Kidney (tissue), 14 donors: ENCODE results near the gene PIGH. TPM values are rescaled to one million over a fixed set of nuclear protein-coding genes. Genes with fewer than 3 reads are reported as not detected.

Experiments used
- DNase-seq, 5 donors: peaks; one replicate each; pipeline ENCODE4 v3.0.0-alpha.2; 2013 to 2020
- FAIRE-seq: peaks from 2 replicates; lab custom pipeline; 2012; peaks lifted over from hg19 to GRCh38; lab: Jason Lieb, UNC
- H3K27ac ChIP-seq, 2 donors: one replicate each; pipeline ENCODE4 v1.7.0; 2013; ENCODE audit warnings: low read depth in 2 of 2, low read length in 2 of 2, inconsistent platforms in 1 of 2
- H3K27me3 ChIP-seq: one replicate; pipeline ENCODE4 v1.7.1; 2013; ENCODE audit warnings: low read length, inconsistent platforms; ENCODE audit not compliant: control insufficient read depth, insufficient read depth
- H3K36me3 ChIP-seq, 3 donors: one replicate each; pipeline versions ENCODE4 v1.7.0 to v1.7.1; 2013; ENCODE audit warnings: low read length in 3 of 3, control low read depth in 1 of 3, inconsistent platforms in 1 of 3; ENCODE audit not compliant: insufficient read depth in 3 of 3, control insufficient read depth in 2 of 3
- H3K4me1 ChIP-seq, 3 donors: one replicate each; pipeline versions ENCODE4 v1.7.0 to v1.7.1; 2013; ENCODE audit warnings: low read length in 3 of 3, inconsistent platforms in 1 of 3, low read depth in 1 of 3; ENCODE audit not compliant: control insufficient read depth in 2 of 3, insufficient read depth in 2 of 3
- H3K4me3 ChIP-seq, 3 donors: one replicate each; pipeline versions ENCODE4 v1.7.0 to v1.8.1; 2013; ENCODE audit warnings: low read length in 3 of 3, control low read depth in 1 of 3, inconsistent platforms in 1 of 3
- H3K9ac ChIP-seq, 3 donors: one replicate each; pipeline versions ENCODE4 v1.7.0 to v1.7.1; 2013; ENCODE audit warnings: low read length in 3 of 3, control low read depth in 1 of 3, inconsistent platforms in 1 of 3
- H3K9me3 ChIP-seq, 3 donors: one replicate each; pipeline versions ENCODE4 v1.7.0 to v1.7.1; 2013; ENCODE audit warnings: low read length in 3 of 3, control low read depth in 1 of 3, inconsistent platforms in 1 of 3; ENCODE audit not compliant: control insufficient read depth in 2 of 3, insufficient read depth in 1 of 3
- intact Hi-C: fragments of 100-400 bp; cut with DNase I; formaldehyde crosslinking; loops from one replicate; pipeline ENCODE4 v1.11.1; 2022
- polyA plus RNA-seq: library from polyadenylated mRNA; stranded (reverse); fragments of 350-450 nt; fragmentation: Illumina TruSeq; extraction: RNeasy Lipid Tissue Mini Kit (QIAGEN cat#74804); gene quantifications from one replicate; pipeline ENCODE4 v1.2.3, GENCODE V29; 2014; ENCODE audit warnings: low read depth, low replicate concordance; ENCODE audit not compliant: insufficient read depth
- total RNA-seq: library from RNA; stranded (reverse); fragmentation: NEBNext Ultra II Directional; extraction: Animal tissue kit (Norgen Biotek cat#: 25700); gene quantifications from one replicate; pipeline ENCODE4 v1.2.1, GENCODE V29; 2021
- TF ChIP-seq, protein P1 (sequence below): IDR thresholded peaks from 3 replicates; pipeline ENCODE4 v1.5.1; 2012; ENCODE audit warnings: mild to moderate bottlenecking, moderate library complexity, borderline replicate concordance; ENCODE audit not compliant: insufficient read depth; ENCODE audit errors: extremely low read depth
- donor health status: control.
- donor health status: control.
- donor health status: control.
- donor health status: control.
- donor health status: control.
- donor health status: DM: yes; HTN: yes; CAD: no.
- donor health status: Normal renal cell carcinoma (clear cell type).

PIGH gene
- total and polyA plus RNA-seq, 2 donors from 2014 or later: 31.7 to 44.9 TPM

DNA sequence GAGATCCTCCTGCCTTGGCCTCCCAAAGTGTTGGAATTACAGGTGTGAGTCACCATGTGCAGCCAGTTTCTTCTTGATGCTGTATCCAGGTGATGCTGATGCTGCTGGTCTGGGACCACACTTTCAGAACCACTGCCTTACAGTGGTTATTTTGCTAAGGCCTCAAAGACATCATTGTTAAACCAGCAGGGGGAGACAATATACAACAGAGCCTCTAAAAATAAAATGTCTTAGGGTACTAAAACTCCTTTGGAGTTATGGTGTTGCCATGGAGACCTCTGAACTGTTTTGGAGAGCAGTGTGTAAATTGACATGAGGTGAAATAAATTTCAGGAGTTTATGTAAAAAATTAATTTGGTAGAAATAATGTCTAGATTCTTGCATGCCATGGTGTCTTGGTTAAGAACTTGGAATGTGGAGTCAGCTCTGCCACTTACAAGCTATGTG, 18.6 kb upstream of the PIGH start:
- H3K9ac ChIP-seq: peak overlapping the region in 2 of 3 donors; percentile 9 to 37

GRCh38 chr14:67610491-67610890, 10.4 kb upstream of the PIGH start:
- no peak overlapping the region for H3K27ac ChIP-seq
- no peak overlapping the region for H3K4me3 ChIP-seq
- H3K27me3 ChIP-seq: no peaks in the 10 kb centered on the region
- TF ChIP-seq, protein P1, sequence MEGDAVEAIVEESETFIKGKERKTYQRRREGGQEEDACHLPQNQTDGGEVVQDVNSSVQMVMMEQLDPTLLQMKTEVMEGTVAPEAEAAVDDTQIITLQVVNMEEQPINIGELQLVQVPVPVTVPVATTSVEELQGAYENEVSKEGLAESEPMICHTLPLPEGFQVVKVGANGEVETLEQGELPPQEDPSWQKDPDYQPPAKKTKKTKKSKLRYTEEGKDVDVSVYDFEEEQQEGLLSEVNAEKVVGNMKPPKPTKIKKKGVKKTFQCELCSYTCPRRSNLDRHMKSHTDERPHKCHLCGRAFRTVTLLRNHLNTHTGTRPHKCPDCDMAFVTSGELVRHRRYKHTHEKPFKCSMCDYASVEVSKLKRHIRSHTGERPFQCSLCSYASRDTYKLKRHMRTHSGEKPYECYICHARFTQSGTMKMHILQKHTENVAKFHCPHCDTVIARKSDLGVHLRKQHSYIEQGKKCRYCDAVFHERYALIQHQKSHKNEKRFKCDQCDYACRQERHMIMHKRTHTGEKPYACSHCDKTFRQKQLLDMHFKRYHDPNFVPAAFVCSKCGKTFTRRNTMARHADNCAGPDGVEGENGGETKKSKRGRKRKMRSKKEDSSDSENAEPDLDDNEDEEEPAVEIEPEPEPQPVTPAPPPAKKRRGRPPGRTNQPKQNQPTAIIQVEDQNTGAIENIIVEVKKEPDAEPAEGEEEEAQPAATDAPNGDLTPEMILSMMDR: no peak
- no peak for DNase-seq
- H3K9ac ChIP-seq: no peak overlapping the region
- intact Hi-C loops: loop anchor here (10.0 kb wide), 1 partner anchor 54 kb away; no protein-coding TSS in a partner anchor
- H3K36me3 ChIP-seq: no peaks in the 10 kb centered on the region
- FAIRE-seq: no peak
- no peaks in the 10 kb centered on the region for H3K4me1 ChIP-seq
- no peaks in the 10 kb centered on the region for H3K9me3 ChIP-seq

More for the DNA sequence above, 18.6 kb upstream of the PIGH start:
- TF ChIP-seq, protein P1: peak; percentile 65
- intact Hi-C loops: loop anchor here (10.0 kb wide), 1 partner anchor 46 kb away; no protein-coding TSS in a partner anchor
- FAIRE-seq (no peak), DNase-seq (peak in 3 of 5 donors; percentile 28 to 94 (median 92))
- Histone ChIP-seq H3K36me3 (no peaks in the 10 kb centered on the region), H3K9me3 (no peaks in the 10 kb centered on the region), H3K4me1 (peaks cover 0 to 6% (median 5%) of the 10 kb centered on the region in 3 donors), H3K4me3 (no peak overlapping the region), H3K27ac (peak overlapping the region in 1 of 2 donors; percentile 25), H3K27me3 (no peaks in the 10 kb centered on the region)

- no peak for FAIRE-seq
- H3K4me1 ChIP-seq: no peaks in the 10 kb centered on the region
- H3K27me3 ChIP-seq: no peaks in the 10 kb centered on the region
- H3K4me3 ChIP-seq: no peak overlapping the region
- no peaks in the 10 kb centered on the region for H3K9me3 ChIP-seq
- H3K9ac ChIP-seq: no peak overlapping the region
- TF ChIP-seq, protein P1: no peak
- H3K36me3 ChIP-seq: no peaks in the 10 kb centered on the region
- DNase-seq: no peak
- H3K27ac ChIP-seq: no peak overlapping the region
- intact Hi-C loops: loop anchor here (10.0 kb wide), 1 partner anchor 55 kb away; no protein-coding TSS in a partner anchor
Measured at GRCh38 chr14:67609642-67610310, 9.7 kb upstream of the PIGH start.
